ENCODE data around the gene PRRG2.
A peak's percentile ranks its signal among the peaks of the same experiment; 100 is the strongest.

The PRRG2 gene

GRCh38 chr19:49581007-49581508 is at the start of gene PRRG2:
TSS of gene PRRG2 (plus strand) at chr19:49581316. CDS start at chr19:49583220, 1,904 bp downstream.
- DNase-seq: no peak

GRCh38 chr19:49533551-49534488 is 47.3 kb upstream of the PRRG2 start:
- DNase-seq: peak in 45 of 51 donors; percentile 7 to 82 (median 53)

- DNase-seq: no peak
Measured at GRCh38 chr19:49534632-49535385, 46.3 kb upstream of the PRRG2 start.

- DNase-seq: no peak
Measured at GRCh38 chr19:49536921-49537462, 44.1 kb upstream of the PRRG2 start.

- no peak for DNase-seq
Measured at GRCh38 chr19:49538643-49539042, 42.5 kb upstream of the PRRG2 start.

- no peak for DNase-seq
Measured at GRCh38 chr19:49539192-49539952, 41.7 kb upstream of the PRRG2 start.

- no peak for DNase-seq
Measured at GRCh38 chr19:49541914-49542313, 39.2 kb upstream of the PRRG2 start.

- DNase-seq: no peak
Measured at GRCh38 chr19:49542446-49542845, 38.7 kb upstream of the PRRG2 start.

GRCh38 chr19:49543032-49543431 is 38.1 kb upstream of the PRRG2 start:
- DNase-seq: no peak

GRCh38 chr19:49544154-49544553 is 37.0 kb upstream of the PRRG2 start:
- no peak for DNase-seq

GRCh38 chr19:49546825-49547565 is 34.1 kb upstream of the PRRG2 start:
- peak in 37 of 51 donors; percentile 4 to 84 (median 42) for DNase-seq

GRCh38 chr19:49549045-49549444 is 32.1 kb upstream of the PRRG2 start:
- no peak for DNase-seq

GRCh38 chr19:49551531-49551930 is 29.6 kb upstream of the PRRG2 start:
- DNase-seq: no peak

- DNase-seq: no peak
Measured at GRCh38 chr19:49552749-49553148, 28.4 kb upstream of the PRRG2 start.

- no peak for DNase-seq
Measured at GRCh38 chr19:49553451-49554271, 27.5 kb upstream of the PRRG2 start.

- DNase-seq: no peak
Measured at GRCh38 chr19:49554701-49555181, 26.4 kb upstream of the PRRG2 start.

GRCh38 chr19:49555600-49556411 is 25.3 kb upstream of the PRRG2 start:
- DNase-seq: peak in 12 of 51 donors; percentile 6 to 49 (median 20)
